CD4-positive, alpha-beta T cell (primary cell): ENCODE data around the gene CNPY2. TPM values are rescaled to one million over a fixed set of nuclear protein-coding genes. Genes with fewer than 3 reads are reported as not detected.

Source experiments
- ATAC-seq: fragments of 200-7000 bp; cut with Tn5 transposase; one replicate; pipeline ENCODE4 v1.10.0; 2022; ENCODE audit warnings: mild to moderate bottlenecking; ENCODE audit not compliant: poor library complexity
- CTCF ChIA-PET: fragments of 350-600 bp; sonication (Branson Sonifier 250); formaldehyde crosslinking; loops from one replicate; lab custom pipeline; 2021; ENCODE audit warnings: antibody characterized with exemption, inconsistent platforms; lab: Charles Lee
- POLR2A ChIA-PET: fragments of 350-600 bp; sonication (Branson Sonifier 250); formaldehyde crosslinking; loops from one replicate; lab custom pipeline; 2021; ENCODE audit warnings: antibody characterized with exemption, inconsistent platforms; lab: Charles Lee
- DNase-seq, 14 experiments: peaks; one replicate each; pipeline ENCODE4 v3.0.0-alpha.2; 2013 to 2020; ENCODE audit warnings: mixed read lengths in 2 of 14
- H3K27ac ChIP-seq, 2 donors: one replicate each; pipeline versions ENCODE4 v1.5.1 to v1.7.0; 2013; ENCODE audit warnings: low read length in 2 of 2, low read depth in 1 of 2, mild to moderate bottlenecking in 1 of 2
- H3K27me3 ChIP-seq, 2 experiments: 1 replicate in 1 of 2; 2 replicates in 1 of 2; pipeline versions ENCODE4 v1.6.1 to v1.7.0; 2013; ENCODE audit warnings: low read length in 2 of 2, control low read depth in 1 of 2, mild to moderate bottlenecking in 1 of 2, moderate library complexity in 1 of 2; ENCODE audit not compliant: insufficient read depth in 2 of 2, control insufficient read depth in 1 of 2
- H3K36me3 ChIP-seq: one replicate; pipeline ENCODE4 v1.6.1; 2013; ENCODE audit warnings: low read length, control low read depth; ENCODE audit not compliant: insufficient read depth
- H3K4me1 ChIP-seq: one replicate; pipeline ENCODE4 v1.6.1; 2013; ENCODE audit warnings: low read length, control low read depth; ENCODE audit not compliant: insufficient read depth
- H3K4me3 ChIP-seq: one replicate; pipeline ENCODE4 v1.5.1; 2013; ENCODE audit warnings: mild to moderate bottlenecking, low read length, moderate library complexity
- H3K9me3 ChIP-seq, 2 experiments: 1 replicate in 1 of 2; 2 replicates in 1 of 2; pipeline versions ENCODE4 v1.6.1 to v1.7.0; 2013; ENCODE audit warnings: low read length in 2 of 2, mild to moderate bottlenecking in 2 of 2, control low read depth in 1 of 2, moderate library complexity in 1 of 2; ENCODE audit not compliant: control insufficient read depth in 1 of 2, insufficient read depth in 1 of 2
- H3K27ac Mint-ChIP-seq: one replicate; pipeline ENCODE4 v1.8.0; 2020; ENCODE audit warnings: mixed read lengths
- H3K27me3 Mint-ChIP-seq: one replicate; pipeline ENCODE4 v1.8.0; 2021; ENCODE audit warnings: mixed read lengths
- H3K36me3 Mint-ChIP-seq: one replicate; pipeline ENCODE4 v1.8.0; 2021; ENCODE audit warnings: low read depth, mixed read lengths
- H3K4me1 Mint-ChIP-seq: one replicate; pipeline ENCODE4 v1.8.0; 2021; ENCODE audit warnings: low read depth, mixed read lengths
- H3K4me3 Mint-ChIP-seq: one replicate; pipeline ENCODE4 v1.8.0; 2020; ENCODE audit warnings: mild to moderate bottlenecking, mixed read lengths
- H3K9me3 Mint-ChIP-seq: one replicate; pipeline ENCODE4 v1.8.0; 2020; ENCODE audit warnings: mixed read lengths
- CTCF ChIP-seq: fragments of 200-600 bp; IDR thresholded peaks from one replicate; pipeline ENCODE4 v1.8.0; 2022; ENCODE audit warnings: antibody characterized with exemption, mild to moderate bottlenecking
- intact Hi-C, 2 experiments: fragments of 100-400 bp; cut with DNase I in 1 of 2; cut with micrococcal nuclease in 1 of 2; formaldehyde crosslinking; loops; one replicate each; pipeline versions ENCODE4 v1.15.1 to v1.9.0; 2023 to 2025; cut with DNase I, micrococcal nuclease
- total RNA-seq, 174 experiments: library from RNA in 2 of 174; stranded (reverse) in 2 of 174; gene quantifications; one replicate each; pipeline ENCODE4 v1.2.3 and lab custom pipeline; 2021 to 2026

CNPY2 gene
- total RNA-seq, 2 experiments from 2014 or later, result 30.5 to 33.4 TPM

DNA sequence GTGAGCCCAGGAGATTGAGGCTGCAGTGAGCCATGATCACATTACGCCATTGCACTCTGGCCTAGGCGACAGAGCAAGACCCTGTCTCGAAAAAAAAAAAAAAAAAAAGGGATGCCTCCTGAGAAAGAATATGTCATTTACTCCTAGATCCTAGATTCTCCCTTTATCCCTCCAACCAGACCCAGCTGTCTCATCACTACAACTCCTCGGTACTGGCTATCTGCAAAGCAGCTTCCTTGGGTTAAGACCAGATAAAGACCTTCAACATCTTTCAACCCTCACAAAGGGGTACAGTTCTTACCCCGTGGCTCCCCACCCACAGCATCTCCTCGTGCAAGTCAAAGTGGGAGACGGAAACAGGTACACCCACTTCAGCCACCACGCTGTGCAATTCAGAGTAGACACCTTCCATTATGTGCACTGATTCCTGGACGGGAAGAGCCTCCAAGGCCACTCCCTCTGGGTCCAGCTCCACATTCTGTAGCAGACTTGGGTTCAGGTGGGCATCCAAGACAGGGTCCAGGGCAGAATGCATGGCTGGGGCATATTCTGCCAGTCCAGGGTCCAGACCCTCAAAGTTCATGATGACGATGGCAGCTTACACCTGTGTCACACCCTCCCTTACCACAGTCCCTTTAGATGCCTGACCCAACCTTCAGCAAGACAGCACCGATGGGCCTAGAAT is 16.9 kb upstream of the CNPY2 start:
- Mint-ChIP-seq H3K27me3 (no peaks in the 10 kb centered on the region), H3K27ac (peak overlapping the region; percentile 100), H3K36me3 (peaks cover 39% of the 10 kb centered on the region), H3K4me1 (peaks cover 44% of the 10 kb centered on the region), H3K4me3 (peak overlapping the region; percentile 94), H3K9me3 (no peaks in the 10 kb centered on the region)
- Histone ChIP-seq H3K27ac (peak overlapping the region; percentile 99 to 100), H3K27me3 (no peaks in the 10 kb centered on the region), H3K4me3 (peak overlapping the region; percentile 71), H3K4me1 (peaks cover 21% of the 10 kb centered on the region), H3K9me3 (no peaks in the 10 kb centered on the region), H3K36me3 (peaks cover 10% of the 10 kb centered on the region)
- ChIA-PET POLR2A (interaction anchor here (0.6 to 5.2 kb wide), 16 partner anchors 10 to 406 kb away, joined by 3 to 64 read pairs (median 4); partner anchors contain the start of genes CNPY2, PA2G4, RAB5B and RNF41), CTCF (interaction anchor here (1.1 to 1.8 kb wide), 3 partner anchors 15 to 132 kb away, joined by 7 to 8 read pairs (median 8); partner anchors contain the start of gene STAT2)
- no peak for TF ChIP-seq CTCF
- ATAC-seq, result no peak
- DNase-seq, result no peak
- intact Hi-C loops, result loop anchor here in 1 of 2 experiments (2.0 to 5.0 kb wide), 2 partner anchors 14 to 130 kb away; no protein-coding TSS in a partner anchor

DNA sequence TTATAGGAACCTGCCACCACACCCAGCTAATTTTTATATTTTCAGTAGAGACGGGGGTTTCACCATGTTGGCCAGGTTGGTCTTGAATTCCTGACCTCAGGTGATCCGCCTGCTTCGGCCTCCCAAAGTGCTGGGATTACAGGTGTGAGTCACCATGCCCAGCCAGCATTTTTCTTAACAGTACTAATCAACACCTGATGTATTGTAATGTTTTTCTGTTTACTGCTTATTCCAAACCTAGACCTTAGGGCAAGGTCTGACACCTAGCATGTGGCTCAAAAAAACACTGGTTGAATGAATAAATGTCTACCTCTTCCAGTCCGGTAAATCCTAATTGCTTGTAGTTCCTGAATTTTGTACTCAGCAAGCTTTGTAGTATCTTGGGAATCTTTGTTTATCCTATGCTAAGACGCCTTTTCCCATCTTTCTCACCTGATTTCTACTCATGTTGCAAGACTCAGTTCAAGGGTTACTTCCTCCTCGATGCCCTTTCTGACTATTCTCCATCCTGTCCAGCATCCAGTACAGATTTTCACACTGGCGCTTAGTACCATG is 15.2 kb upstream of the CNPY2 start:
- H3K36me3 Mint-ChIP-seq, result peaks cover 55% of the 10 kb centered on the region
- TF ChIP-seq CTCF, result no peak
- Histone ChIP-seq H3K36me3 (peaks cover 26% of the 10 kb centered on the region), H3K9me3 (no peaks in the 10 kb centered on the region), H3K27me3 (no peaks in the 10 kb centered on the region), H3K4me1 (peaks cover 19% of the 10 kb centered on the region), H3K4me3 (no peak overlapping the region), H3K27ac (no peak overlapping the region)
- peak overlapping the region; percentile 39 for H3K27ac Mint-ChIP-seq
- CTCF ChIA-PET, result no interaction called here
- peaks cover 32% of the 10 kb centered on the region for H3K4me1 Mint-ChIP-seq
- DNase-seq (no peak), ATAC-seq (no peak)
- no peaks in the 10 kb centered on the region for H3K27me3 Mint-ChIP-seq
- H3K4me3 Mint-ChIP-seq, result peak overlapping the region; percentile 23
- POLR2A ChIA-PET, result interaction anchor here (3.9 to 5.2 kb wide), 2 partner anchors 15 to 29 kb away, joined by 39 to 64 read pairs; partner anchors contain the start of genes CNPY2 and STAT2
- intact Hi-C loops, result loop anchor here in 1 of 2 experiments (5.0 kb wide), 1 partner anchor 131 kb away; no protein-coding TSS in a partner anchor
- H3K9me3 Mint-ChIP-seq, result no peaks in the 10 kb centered on the region

- Histone ChIP-seq H3K27me3 (no peaks in the 10 kb centered on the region), H3K36me3 (peaks cover 68% of the 10 kb centered on the region), H3K4me3 (no peak overlapping the region), H3K4me1 (no peaks in the 10 kb centered on the region), H3K9me3 (no peaks in the 10 kb centered on the region), H3K27ac (no peak overlapping the region)
- no peak for DNase-seq
- TF ChIP-seq CTCF, result no peak
- ATAC-seq, result no peak
- Mint-ChIP-seq H3K27me3 (no peaks in the 10 kb centered on the region), H3K36me3 (peaks cover 79% of the 10 kb centered on the region), H3K4me1 (peaks cover 5% of the 10 kb centered on the region), H3K27ac (no peak overlapping the region), H3K4me3 (no peak overlapping the region), H3K9me3 (no peaks in the 10 kb centered on the region)
- intact Hi-C loops, result no loop called here
- CTCF ChIA-PET, result no interaction called here
- POLR2A ChIA-PET, result no interaction called here
Observed at GRCh38 chr12:56326533-56326932, 10.7 kb upstream of the CNPY2 start.
